H1 (cell line): ENCODE measurements around the gene CCDC192. TPM values are rescaled to one million over a fixed set of nuclear protein-coding genes. Genes with fewer than 3 reads are reported as not detected.

Source experiments
- ASH2L ChIP-seq: fragments of 200-600, 300-600 bp; sonication (generic); IDR thresholded peaks from one replicate; pipeline ENCODE4 v1.7.1; 2017; ENCODE audit warnings: low read length
- BRCA1 ChIP-seq: IDR thresholded peaks from 2 replicates; pipeline ENCODE4 v1.6.1; 2012; ENCODE audit warnings: low read depth, low read length, improper control_type of control experiment
- CHD1 ChIP-seq: IDR thresholded peaks from 2 replicates; pipeline ENCODE4 v1.6.1; 2012; ENCODE audit warnings: low read depth, low read length, improper control_type of control experiment
- CHD7 ChIP-seq: fragments of 300-600 bp; sonication (generic); IDR thresholded peaks from 2 replicates; pipeline ENCODE4 v1.7.1; 2012; ENCODE audit warnings: low read length, moderate library complexity, mild to moderate bottlenecking, inconsistent platforms; ENCODE audit not compliant: insufficient replicate concordance
- FOSL1 ChIP-seq: IDR thresholded peaks from 2 replicates; pipeline ENCODE4 v1.6.1; 2011; ENCODE audit warnings: mild to moderate bottlenecking, low read depth, low read length, moderate library complexity; ENCODE audit not compliant: insufficient read depth
- JUND ChIP-seq: IDR thresholded peaks from 2 replicates; pipeline ENCODE4 v1.6.1; 2011; ENCODE audit warnings: mild to moderate bottlenecking, improper control_type of control experiment, low read length
- NANOG ChIP-seq: IDR thresholded peaks from 2 replicates; pipeline ENCODE4 v1.6.1; 2011; ENCODE audit warnings: low read length, low read depth, mild to moderate bottlenecking, inconsistent platforms; ENCODE audit not compliant: insufficient read depth, poor library complexity, severe bottlenecking
- POLR2AphosphoS5 ChIP-seq: IDR thresholded peaks from 2 replicates; pipeline ENCODE4 v1.6.1; 2011; ENCODE audit warnings: low read depth, low read length
- SIX5 ChIP-seq: IDR thresholded peaks from 2 replicates; pipeline ENCODE4 v1.6.1; 2011; ENCODE audit warnings: mild to moderate bottlenecking, low read depth, low read length
- polyA plus RNA-seq, 7 experiments: library from polyadenylated mRNA; depleted of rRNA in 3 of 7; stranded (reverse) in 5 of 7; unstranded in 2 of 7; fragments of >200 nt in 5 of 7; fragments of 200-250 nt in 2 of 7; gene quantifications; 1 replicate in 5 of 7; 2 replicates in 1 of 7; 4 replicates in 1 of 7; pipeline versions ENCODE4 v1.2.1 to v1.2.3, GENCODE V29; 2011 to 2013; ENCODE audit warnings: missing spikeins in 2 of 7, mixed read lengths in 2 of 7
- total RNA-seq: library from RNA; stranded (reverse); fragmentation: NEBNext Ultra II Directional; extraction: Animal tissue kit (Norgen Biotek cat#: 25700); gene quantifications from 2 replicates; pipeline ENCODE4 v1.2.1, GENCODE V29; 2021
- TF ChIP-seq, protein P1 (sequence below): IDR thresholded peaks from 2 replicates; pipeline ENCODE4 v1.6.1; 2011; ENCODE audit warnings: low read length, improper control_type of control experiment

CCDC192 gene
- total and polyA plus RNA-seq, 2 of the 8 experiments (the other 6 are each of a cell fraction or from before 2014, with no cell fraction given), result 0.61 TPM; not detected in 1

DNA sequence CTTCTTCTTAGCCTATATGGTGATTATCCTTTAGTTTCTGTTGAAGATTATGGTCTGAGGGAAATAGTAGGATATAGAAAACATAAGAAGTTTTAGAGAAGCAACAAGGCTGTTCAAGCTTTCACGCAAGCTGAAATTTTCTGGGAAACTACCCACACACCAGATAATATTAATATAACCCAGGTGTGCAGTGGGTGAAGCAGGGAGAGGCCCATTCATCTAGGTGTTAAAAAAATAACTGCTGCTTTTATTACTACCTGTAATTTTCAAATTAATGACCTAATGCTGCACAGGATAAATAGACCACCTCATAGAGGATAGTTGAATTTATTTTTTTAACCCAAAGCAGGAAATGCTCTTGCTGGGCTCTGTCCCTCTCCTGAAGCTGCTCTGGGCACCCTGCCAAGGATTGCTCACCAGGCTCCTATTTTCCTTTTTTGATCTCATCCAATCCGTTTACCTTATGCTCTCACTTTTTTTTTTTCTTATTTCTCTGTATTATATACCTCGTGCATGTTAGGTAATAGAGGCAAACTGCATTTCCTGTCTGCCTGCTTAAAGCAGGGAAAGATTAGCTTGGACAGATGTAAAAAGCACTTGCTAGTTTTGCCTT, 256.1 kb downstream of the CCDC192 start (continued):
- TF ChIP-seq CHD7 (no peak), ASH2L (no peak), SIX5 (no peak), NANOG (no peak), BRCA1 (no peak), CHD1 (no peak), JUND (no peak), POLR2AphosphoS5 (no peak), FOSL1 (no peak)
- TF ChIP-seq, protein P1, sequence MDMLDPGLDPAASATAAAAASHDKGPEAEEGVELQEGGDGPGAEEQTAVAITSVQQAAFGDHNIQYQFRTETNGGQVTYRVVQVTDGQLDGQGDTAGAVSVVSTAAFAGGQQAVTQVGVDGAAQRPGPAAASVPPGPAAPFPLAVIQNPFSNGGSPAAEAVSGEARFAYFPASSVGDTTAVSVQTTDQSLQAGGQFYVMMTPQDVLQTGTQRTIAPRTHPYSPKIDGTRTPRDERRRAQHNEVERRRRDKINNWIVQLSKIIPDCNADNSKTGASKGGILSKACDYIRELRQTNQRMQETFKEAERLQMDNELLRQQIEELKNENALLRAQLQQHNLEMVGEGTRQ, result no peak
